ENCODE results near the gene ACSF3. TPM values are rescaled to one million over a fixed set of nuclear protein-coding genes. Genes with fewer than 3 reads are reported as not detected.

ACSF3 gene
- total and polyA plus RNA-seq, 4 donors: 15.3 to 27.3 (median 18.8) TPM

DNA sequence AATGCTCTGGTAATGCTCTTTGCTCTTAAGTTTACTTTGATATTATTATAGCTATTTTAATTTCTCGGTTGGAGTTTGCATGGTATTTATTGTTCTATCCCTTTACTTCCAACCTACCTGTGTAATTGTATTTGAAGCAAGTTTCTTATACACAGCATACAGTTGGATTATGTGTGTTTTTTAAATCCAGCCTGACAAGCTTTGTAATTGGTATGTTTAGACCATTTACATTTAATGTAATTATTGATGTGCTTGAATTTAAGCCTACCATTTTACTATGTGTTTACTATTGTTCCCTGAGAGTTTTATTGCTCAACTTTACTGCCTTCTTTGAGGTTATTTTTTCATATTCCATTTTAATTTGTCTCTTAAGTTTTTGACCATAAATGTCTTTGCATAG lies 35.7 kb downstream of the ACSF3 start:
- Histone ChIP-seq H3K27me3 (ENCODE audit: control insufficient read depth in 4 of 4, insufficient read depth in 4 of 4, low read length in 3 of 4) (no peaks in the 10 kb centered on the region), H3K9me3 (ENCODE audit: control insufficient read depth in 4 of 4, low read length in 3 of 4) (peaks cover 0 to 2% (median 0%) of the 10 kb centered on the region in 4 donors), H3K4me1 (ENCODE audit: control insufficient read depth in 4 of 4, insufficient read depth in 4 of 4, low read length in 3 of 4) (no peaks in the 10 kb centered on the region), H3K4me3 (ENCODE audit: low read depth in 1 of 3, low read length in 3 of 3) (no peak overlapping the region), H3K9ac (ENCODE audit: low read depth in 1 of 2, low read length in 2 of 2) (no peak overlapping the region), H3K36me3 (ENCODE audit: control insufficient read depth in 4 of 4, insufficient read depth in 3 of 4, low read depth in 1 of 4, low read length in 3 of 4) (peaks cover 3 to 19% (median 11%) of the 10 kb centered on the region in 4 donors), H3K27ac (ENCODE audit: low read depth in 1 of 2, low read length in 2 of 2) (no peak overlapping the region)
- no peak for DNase-seq (ENCODE audit: low spot score)
- TF ChIP-seq, protein P1, sequence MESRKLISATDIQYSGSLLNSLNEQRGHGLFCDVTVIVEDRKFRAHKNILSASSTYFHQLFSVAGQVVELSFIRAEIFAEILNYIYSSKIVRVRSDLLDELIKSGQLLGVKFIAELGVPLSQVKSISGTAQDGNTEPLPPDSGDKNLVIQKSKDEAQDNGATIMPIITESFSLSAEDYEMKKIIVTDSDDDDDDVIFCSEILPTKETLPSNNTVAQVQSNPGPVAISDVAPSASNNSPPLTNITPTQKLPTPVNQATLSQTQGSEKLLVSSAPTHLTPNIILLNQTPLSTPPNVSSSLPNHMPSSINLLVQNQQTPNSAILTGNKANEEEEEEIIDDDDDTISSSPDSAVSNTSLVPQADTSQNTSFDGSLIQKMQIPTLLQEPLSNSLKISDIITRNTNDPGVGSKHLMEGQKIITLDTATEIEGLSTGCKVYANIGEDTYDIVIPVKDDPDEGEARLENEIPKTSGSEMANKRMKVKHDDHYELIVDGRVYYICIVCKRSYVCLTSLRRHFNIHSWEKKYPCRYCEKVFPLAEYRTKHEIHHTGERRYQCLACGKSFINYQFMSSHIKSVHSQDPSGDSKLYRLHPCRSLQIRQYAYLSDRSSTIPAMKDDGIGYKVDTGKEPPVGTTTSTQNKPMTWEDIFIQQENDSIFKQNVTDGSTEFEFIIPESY (IDR thresholded peaks at IDR 0.05): no peak
- no peak for TF ChIP-seq SP1 (IDR thresholded peaks at IDR 0.05)
- TF ChIP-seq, protein P2, sequence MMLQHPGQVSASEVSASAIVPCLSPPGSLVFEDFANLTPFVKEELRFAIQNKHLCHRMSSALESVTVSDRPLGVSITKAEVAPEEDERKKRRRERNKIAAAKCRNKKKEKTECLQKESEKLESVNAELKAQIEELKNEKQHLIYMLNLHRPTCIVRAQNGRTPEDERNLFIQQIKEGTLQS (IDR thresholded peaks at IDR 0.05): no peak
- TF ChIP-seq, protein P3, sequence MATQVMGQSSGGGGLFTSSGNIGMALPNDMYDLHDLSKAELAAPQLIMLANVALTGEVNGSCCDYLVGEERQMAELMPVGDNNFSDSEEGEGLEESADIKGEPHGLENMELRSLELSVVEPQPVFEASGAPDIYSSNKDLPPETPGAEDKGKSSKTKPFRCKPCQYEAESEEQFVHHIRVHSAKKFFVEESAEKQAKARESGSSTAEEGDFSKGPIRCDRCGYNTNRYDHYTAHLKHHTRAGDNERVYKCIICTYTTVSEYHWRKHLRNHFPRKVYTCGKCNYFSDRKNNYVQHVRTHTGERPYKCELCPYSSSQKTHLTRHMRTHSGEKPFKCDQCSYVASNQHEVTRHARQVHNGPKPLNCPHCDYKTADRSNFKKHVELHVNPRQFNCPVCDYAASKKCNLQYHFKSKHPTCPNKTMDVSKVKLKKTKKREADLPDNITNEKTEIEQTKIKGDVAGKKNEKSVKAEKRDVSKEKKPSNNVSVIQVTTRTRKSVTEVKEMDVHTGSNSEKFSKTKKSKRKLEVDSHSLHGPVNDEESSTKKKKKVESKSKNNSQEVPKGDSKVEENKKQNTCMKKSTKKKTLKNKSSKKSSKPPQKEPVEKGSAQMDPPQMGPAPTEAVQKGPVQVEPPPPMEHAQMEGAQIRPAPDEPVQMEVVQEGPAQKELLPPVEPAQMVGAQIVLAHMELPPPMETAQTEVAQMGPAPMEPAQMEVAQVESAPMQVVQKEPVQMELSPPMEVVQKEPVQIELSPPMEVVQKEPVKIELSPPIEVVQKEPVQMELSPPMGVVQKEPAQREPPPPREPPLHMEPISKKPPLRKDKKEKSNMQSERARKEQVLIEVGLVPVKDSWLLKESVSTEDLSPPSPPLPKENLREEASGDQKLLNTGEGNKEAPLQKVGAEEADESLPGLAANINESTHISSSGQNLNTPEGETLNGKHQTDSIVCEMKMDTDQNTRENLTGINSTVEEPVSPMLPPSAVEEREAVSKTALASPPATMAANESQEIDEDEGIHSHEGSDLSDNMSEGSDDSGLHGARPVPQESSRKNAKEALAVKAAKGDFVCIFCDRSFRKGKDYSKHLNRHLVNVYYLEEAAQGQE (IDR thresholded peaks at IDR 0.05): no peak
- no peak for TF ChIP-seq RXRA (IDR thresholded peaks at IDR 0.05)
- WGBS: 95% methylated on average over 1 of the region's 1 CpG

DNA sequence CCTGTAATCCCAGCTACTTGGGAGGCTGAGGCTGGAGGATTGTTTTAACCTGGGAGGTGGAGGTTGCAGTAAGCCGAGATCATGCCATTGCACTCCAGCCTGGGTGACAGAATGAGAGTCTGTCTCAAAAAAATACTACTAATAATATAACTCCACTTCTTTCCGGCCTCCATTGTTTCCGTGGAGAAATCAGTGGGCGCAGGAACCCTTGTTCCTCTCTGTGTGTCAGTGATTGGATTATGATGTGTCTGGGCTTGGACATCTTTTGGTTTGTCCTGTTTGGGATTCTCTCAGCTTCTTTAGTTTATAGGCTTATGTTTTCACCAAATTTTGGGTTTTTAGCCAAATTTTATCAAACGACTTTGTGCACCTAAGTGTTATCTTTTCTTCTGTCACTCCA lies 36.8 kb downstream of the ACSF3 start:
- Histone ChIP-seq H3K9me3 (ENCODE audit: control insufficient read depth in 4 of 4, low read length in 3 of 4) (peaks cover 0 to 2% (median 0%) of the 10 kb centered on the region in 4 donors), H3K27ac (ENCODE audit: low read depth in 1 of 2, low read length in 2 of 2) (no peak overlapping the region), H3K4me3 (ENCODE audit: low read depth in 1 of 3, low read length in 3 of 3) (no peak overlapping the region), H3K9ac (ENCODE audit: low read depth in 1 of 2, low read length in 2 of 2) (no peak overlapping the region), H3K36me3 (ENCODE audit: control insufficient read depth in 4 of 4, insufficient read depth in 3 of 4, low read depth in 1 of 4, low read length in 3 of 4) (peaks cover 3 to 21% (median 10%) of the 10 kb centered on the region in 4 donors), H3K27me3 (ENCODE audit: control insufficient read depth in 4 of 4, insufficient read depth in 4 of 4, low read length in 3 of 4) (no peaks in the 10 kb centered on the region), H3K4me1 (ENCODE audit: control insufficient read depth in 4 of 4, insufficient read depth in 4 of 4, low read length in 3 of 4) (no peaks in the 10 kb centered on the region)
- WGBS: 98% methylated on average over 5 of the region's 5 CpGs
- no peak for TF ChIP-seq SP1 (IDR thresholded peaks at IDR 0.05)
- no peak for TF ChIP-seq TAF1 (conservative IDR thresholded peaks at IDR 0.05)
- no peak for TF ChIP-seq FOXA2 (IDR thresholded peaks at IDR 0.05)
- TF ChIP-seq RXRA (IDR thresholded peaks at IDR 0.05): no peak
- TF ChIP-seq FOXA1 (IDR thresholded peaks at IDR 0.05): no peak
- TF ChIP-seq, protein P4, sequence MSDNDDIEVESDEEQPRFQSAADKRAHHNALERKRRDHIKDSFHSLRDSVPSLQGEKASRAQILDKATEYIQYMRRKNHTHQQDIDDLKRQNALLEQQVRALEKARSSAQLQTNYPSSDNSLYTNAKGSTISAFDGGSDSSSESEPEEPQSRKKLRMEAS (IDR thresholded peaks at IDR 0.05): no peak
- TF ChIP-seq, protein P3 (IDR thresholded peaks at IDR 0.05): no peak
- no peak for TF ChIP-seq HNF4A (conservative IDR thresholded peaks at IDR 0.05)
- TF ChIP-seq YY1 (IDR thresholded peaks at IDR 0.05): no peak
- TF ChIP-seq NR2F2 (IDR thresholded peaks at IDR 0.05): no peak
- TF ChIP-seq, protein P1 (IDR thresholded peaks at IDR 0.05): no peak
- TF ChIP-seq HNF4G (IDR thresholded peaks at IDR 0.05): no peak
- TF ChIP-seq EGR1 (IDR thresholded peaks at IDR 0.05; ENCODE audit: low read depth in 2 of 2): no peak
- no peak for TF ChIP-seq GABPA (IDR thresholded peaks at IDR 0.05 in 1 of 2, conservative IDR thresholded peaks at IDR 0.05 in 1 of 2)
- DNase-seq (ENCODE audit: low spot score): no peak
